Cardiac muscle cell (in vitro differentiated cells and primary cell): Measurements from ENCODE around the gene PLOD1. TPM values are rescaled to one million over a fixed set of nuclear protein-coding genes. Genes with fewer than 3 reads are reported as not detected.

Experiments used
- DNase-seq, 2 donors: peaks; one replicate each; pipeline versions ENCODE4 v3.0.0 to v3.0.0-alpha.2; 2010 to 2017; ENCODE audit warnings: low read depth in 1 of 2, low spot score in 1 of 2
- H3K27ac ChIP-seq: fragments of 200-600 bp; sonication (generic); 2 replicates; pipeline ENCODE4 v1.5.1; 2016
- H3K27me3 ChIP-seq: fragments of 200-600 bp; sonication (generic); 2 replicates; pipeline ENCODE4 v1.6.0; 2016; ENCODE audit warnings: control low read depth
- H3K36me3 ChIP-seq: fragments of 200-600 bp; sonication (generic); 2 replicates; pipeline ENCODE4 v1.5.1; 2016; ENCODE audit warnings: control low read depth
- H3K4me1 ChIP-seq: fragments of 200-600 bp; sonication (generic); 2 replicates; pipeline ENCODE4 v1.8.1; 2017; ENCODE audit warnings: low read depth, mild to moderate bottlenecking, mixed run types
- H3K4me3 ChIP-seq: fragments of 200-600 bp; sonication (generic); 2 replicates; pipeline ENCODE4 v1.5.1; 2016; ENCODE audit warnings: mild to moderate bottlenecking
- H3K9me3 ChIP-seq: fragments of 200-600 bp; sonication (generic); 2 replicates; pipeline ENCODE4 v1.5.1; 2017; ENCODE audit warnings: low read depth, mild to moderate bottlenecking, control low read depth
- CTCF ChIP-seq: IDR thresholded peaks from 2 replicates; pipeline ENCODE4 v1.5.1; 2012; ENCODE audit warnings: low read depth, mild to moderate bottlenecking, low read length
- polyA plus RNA-seq: library from polyadenylated mRNA; unstranded; fragments of >200 nt; fragmentation: Nextera tagmentation; extraction: Ambion mirVana; gene quantifications from 2 replicates; pipeline ENCODE4 v1.2.1, GENCODE V29; 2016
- total RNA-seq: library from RNA; depleted of rRNA; stranded (reverse); fragments of >200 nt; gene quantifications from 2 replicates; pipeline ENCODE4 v1.2.3, GENCODE V29; 2016

PLOD1 gene
- total and polyA plus RNA-seq, 2 experiments from 2014 or later, result 149 to 185 TPM

GRCh38 chr1:12010746-12011570 lies 76.4 kb downstream of the PLOD1 start:
- Histone ChIP-seq H3K36me3 (peaks cover 52% of the 10 kb centered on the region), H3K9me3 (no peaks in the 10 kb centered on the region), H3K4me1 (peaks cover 10% of the 10 kb centered on the region), H3K27ac (no peak overlapping the region), H3K27me3 (no peaks in the 10 kb centered on the region), H3K4me3 (no peak overlapping the region)
- no peak for DNase-seq
- no peak for TF ChIP-seq CTCF

GRCh38 chr1:12011998-12012397 lies 77.5 kb downstream of the PLOD1 start:
- TF ChIP-seq CTCF, result no peak
- Histone ChIP-seq H3K27ac (no peak overlapping the region), H3K27me3 (no peaks in the 10 kb centered on the region), H3K4me3 (no peak overlapping the region), H3K9me3 (no peaks in the 10 kb centered on the region), H3K36me3 (peaks cover 41% of the 10 kb centered on the region), H3K4me1 (peaks cover 10% of the 10 kb centered on the region)
- no peak for DNase-seq

- no peaks in the 10 kb centered on the region for H3K27me3 ChIP-seq
- H3K4me3 ChIP-seq, result no peak overlapping the region
- H3K9me3 ChIP-seq, result no peaks in the 10 kb centered on the region
- no peak for DNase-seq
- H3K4me1 ChIP-seq, result peaks cover 10% of the 10 kb centered on the region
- H3K27ac ChIP-seq, result no peak overlapping the region
- peaks cover 35% of the 10 kb centered on the region for H3K36me3 ChIP-seq
- no peak for TF ChIP-seq CTCF
These were observed 78.2 kb downstream of the PLOD1 start for GRCh38 chr1:12012560-12013316.

- H3K27me3 ChIP-seq, result no peaks in the 10 kb centered on the region
- peak; percentile 24 to 92 for DNase-seq
- peaks cover 32% of the 10 kb centered on the region for H3K36me3 ChIP-seq
- peaks cover 10% of the 10 kb centered on the region for H3K4me1 ChIP-seq
- no peaks in the 10 kb centered on the region for H3K9me3 ChIP-seq
- TF ChIP-seq CTCF, result peak; percentile 24
- no peak overlapping the region for H3K4me3 ChIP-seq
- H3K27ac ChIP-seq, result peak overlapping the region; percentile 56
These were observed 79.8 kb downstream of the PLOD1 start for GRCh38 chr1:12014141-12014991.

- Histone ChIP-seq H3K4me1 (peaks cover 10% of the 10 kb centered on the region), H3K9me3 (no peaks in the 10 kb centered on the region), H3K27ac (peak overlapping the region; percentile 56), H3K36me3 (peaks cover 25% of the 10 kb centered on the region), H3K27me3 (no peaks in the 10 kb centered on the region), H3K4me3 (no peak overlapping the region)
- DNase-seq, result no peak
- no peak for TF ChIP-seq CTCF
These were observed 80.5 kb downstream of the PLOD1 start for GRCh38 chr1:12015001-12015491.
